Stimulated activated CD4-positive, alpha-beta T cell treated with anti-CD3 and anti-CD28 coated beads, Interleukin-4, amount 100 ng/mL, for 48 hours (primary cell): ENCODE measurements around the gene GJB4.
"Not testable (repeated sequence)": the region's sequence is repeated elsewhere in the genome, so short reads cannot be mapped to it uniquely, and the experiment has no call there.

Experiments
- DNase-seq, 2 donors: peaks; one replicate each; pipeline ENCODE4 v3.0.0-alpha.2; 2020; ENCODE audit warnings: low read depth in 2 of 2

The GJB4 gene

GRCh38 chr1:34759503-34760357, at the start of gene GJB4:
GJB4 (plus strand) TSS chr1:34759740; CDS start chr1:34761255, 1,515 bp downstream.
- DNase-seq, result no peak

GRCh38 chr1:34710812-34711211, 48.7 kb upstream of the GJB4 start:
- DNase-seq, result no peak

GRCh38 chr1:34711485-34711884, 48.1 kb upstream of the GJB4 start:
- no peak for DNase-seq

GRCh38 chr1:34712007-34712688, 47.4 kb upstream of the GJB4 start:
- DNase-seq, result no peak

- DNase-seq, result no peak
Observed at GRCh38 chr1:34713443-34713842, 46.1 kb upstream of the GJB4 start.

GRCh38 chr1:34714386-34714785, 45.2 kb upstream of the GJB4 start:
- no peak for DNase-seq

GRCh38 chr1:34715139-34715538, 44.4 kb upstream of the GJB4 start:
- DNase-seq, result no peak

- no peak for DNase-seq
Observed at GRCh38 chr1:34721241-34721640, 38.3 kb upstream of the GJB4 start.

GRCh38 chr1:34721646-34722355, 37.7 kb upstream of the GJB4 start:
- no peak for DNase-seq

- DNase-seq, result no peak
Observed at GRCh38 chr1:34726861-34727260, 32.7 kb upstream of the GJB4 start.

- no peak for DNase-seq
Observed at GRCh38 chr1:34730485-34730884, 29.1 kb upstream of the GJB4 start.

GRCh38 chr1:34732831-34733230, 26.7 kb upstream of the GJB4 start:
- not testable (repeated sequence) for DNase-seq

GRCh38 chr1:34736692-34737091, 22.8 kb upstream of the GJB4 start:
- no peak for DNase-seq

GRCh38 chr1:34737236-34737635, 22.3 kb upstream of the GJB4 start:
- DNase-seq, result not testable (repeated sequence)

GRCh38 chr1:34739613-34740012, 19.9 kb upstream of the GJB4 start:
- no peak for DNase-seq

GRCh38 chr1:34740161-34740868, 19.2 kb upstream of the GJB4 start:
- no peak for DNase-seq

- DNase-seq, result peak; percentile 78 to 85
Observed at GRCh38 chr1:34742667-34743270, 16.8 kb upstream of the GJB4 start.

GRCh38 chr1:34743775-34744174, 15.8 kb upstream of the GJB4 start:
- DNase-seq, result no peak

- no peak for DNase-seq
Observed at GRCh38 chr1:34744851-34745250, 14.7 kb upstream of the GJB4 start.

- DNase-seq, result no peak
Observed at GRCh38 chr1:34745666-34746065, 13.9 kb upstream of the GJB4 start.

- no peak for DNase-seq
Observed at GRCh38 chr1:34746101-34746500, 13.4 kb upstream of the GJB4 start.
